Measurements from ENCODE around the gene RANBP9.

- TF ChIP-seq, protein P1, sequence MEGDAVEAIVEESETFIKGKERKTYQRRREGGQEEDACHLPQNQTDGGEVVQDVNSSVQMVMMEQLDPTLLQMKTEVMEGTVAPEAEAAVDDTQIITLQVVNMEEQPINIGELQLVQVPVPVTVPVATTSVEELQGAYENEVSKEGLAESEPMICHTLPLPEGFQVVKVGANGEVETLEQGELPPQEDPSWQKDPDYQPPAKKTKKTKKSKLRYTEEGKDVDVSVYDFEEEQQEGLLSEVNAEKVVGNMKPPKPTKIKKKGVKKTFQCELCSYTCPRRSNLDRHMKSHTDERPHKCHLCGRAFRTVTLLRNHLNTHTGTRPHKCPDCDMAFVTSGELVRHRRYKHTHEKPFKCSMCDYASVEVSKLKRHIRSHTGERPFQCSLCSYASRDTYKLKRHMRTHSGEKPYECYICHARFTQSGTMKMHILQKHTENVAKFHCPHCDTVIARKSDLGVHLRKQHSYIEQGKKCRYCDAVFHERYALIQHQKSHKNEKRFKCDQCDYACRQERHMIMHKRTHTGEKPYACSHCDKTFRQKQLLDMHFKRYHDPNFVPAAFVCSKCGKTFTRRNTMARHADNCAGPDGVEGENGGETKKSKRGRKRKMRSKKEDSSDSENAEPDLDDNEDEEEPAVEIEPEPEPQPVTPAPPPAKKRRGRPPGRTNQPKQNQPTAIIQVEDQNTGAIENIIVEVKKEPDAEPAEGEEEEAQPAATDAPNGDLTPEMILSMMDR (IDR thresholded peaks at IDR 0.05; ENCODE audit: low read depth, low read length): no peak
- TF ChIP-seq POLR2A (IDR thresholded peaks at IDR 0.05; ENCODE audit: extremely low read depth, insufficient read length): no peak
Observed at GRCh38 chr6:13681305-13682061, 30.2 kb downstream of the RANBP9 start.
